ENCODE data around the gene SPDYE4. TPM values are rescaled to one million over a fixed set of nuclear protein-coding genes. Genes with fewer than 3 reads are reported as not detected.

Gene SPDYE4
- total and polyA plus RNA-seq, 7 experiments from 2014 or later: 0.34 TPM; not detected in 6

- no peak overlapping the region for H3K4me3 ChIP-seq (ENCODE audit: low read length)
- H3K36me3 ChIP-seq (ENCODE audit: control insufficient read depth in 2 of 3, insufficient read depth in 3 of 3, low read length in 3 of 3): no peaks in the 10 kb centered on the region
Observed at GRCh38 chr17:8776248-8776647, 17.9 kb upstream of the SPDYE4 start.

GRCh38 chr17:8766731-8767130, 8.4 kb upstream of the SPDYE4 start:
- Mint-ChIP-seq H3K4me1 (peaks cover 0 to 3% (median 0%) of the 10 kb centered on the region in 7 donors), H3K27ac (no peak overlapping the region), H3K36me3 (no peaks in the 10 kb centered on the region), H3K9me3 (peaks cover 0 to 6% (median 0%) of the 10 kb centered on the region in 11 donors), H3K4me3 (no peak overlapping the region), H3K27me3 (peaks cover 0 to 13% (median 7%) of the 10 kb centered on the region in 5 donors)
- Histone ChIP-seq H3K27ac (ENCODE audit: low read depth, low read length) (no peak overlapping the region), H3K36me3 (ENCODE audit: control insufficient read depth in 2 of 3, insufficient read depth in 3 of 3, low read length in 3 of 3) (no peaks in the 10 kb centered on the region), H3K27me3 (ENCODE audit: control insufficient read depth in 2 of 2, insufficient read depth in 2 of 2, low read length in 2 of 2) (no peaks in the 10 kb centered on the region), H3K4me1 (ENCODE audit: control insufficient read depth in 2 of 2, insufficient read depth in 2 of 2, low read length in 2 of 2) (no peaks in the 10 kb centered on the region), H3K9me3 (ENCODE audit: control insufficient read depth in 2 of 3, low read length in 3 of 3) (no peaks in the 10 kb centered on the region), H3K4me3 (ENCODE audit: low read length) (no peak overlapping the region)
- DNase-seq: no peak
- ATAC-seq: no peak
- POLR2A ChIA-PET: no interaction called here
- CTCF ChIA-PET: no interaction called here
- intact Hi-C loops (cut with micrococcal nuclease): no loop called here

More at GRCh38 chr17:8776248-8776647, 17.9 kb upstream of the SPDYE4 start:
- ChIA-PET POLR2A (interaction anchor here (0.7 kb wide), 1 partner anchor 485 kb away, joined by 3 read pairs; no protein-coding TSS in a partner anchor), CTCF (interaction anchor here (0.5 to 0.8 kb wide), 2 partner anchors 10 to 139 kb away, joined by 3 to 5 read pairs; no protein-coding TSS in a partner anchor)
- no peak for ATAC-seq
- Mint-ChIP-seq H3K27me3 (peaks cover 11 to 51% (median 29%) of the 10 kb centered on the region in 5 donors), H3K4me3 (no peak overlapping the region), H3K9me3 (peaks cover 3 to 35% (median 13%) of the 10 kb centered on the region in 11 donors), H3K27ac (no peak overlapping the region), H3K4me1 (peaks cover 0 to 4% (median 0%) of the 10 kb centered on the region in 7 donors), H3K36me3 (peaks cover 0 to 12% (median 5%) of the 10 kb centered on the region in 5 donors)
- Histone ChIP-seq H3K9me3 (ENCODE audit: control insufficient read depth in 2 of 3, low read length in 3 of 3) (no peaks in the 10 kb centered on the region), H3K27ac (ENCODE audit: low read depth, low read length) (no peak overlapping the region), H3K27me3 (ENCODE audit: control insufficient read depth in 2 of 2, insufficient read depth in 2 of 2, low read length in 2 of 2) (peaks cover 2 to 3% of the 10 kb centered on the region in 2 donors), H3K4me1 (ENCODE audit: control insufficient read depth in 2 of 2, insufficient read depth in 2 of 2, low read length in 2 of 2) (no peaks in the 10 kb centered on the region)
- no peak for DNase-seq
- intact Hi-C loops (cut with micrococcal nuclease): no loop called here

GRCh38 chr17:8762012-8762411, 3.7 kb upstream of the SPDYE4 start:
- intact Hi-C loops (cut with micrococcal nuclease): no loop called here
- H3K36me3 Mint-ChIP-seq: peaks cover 0 to 4% (median 0%) of the 10 kb centered on the region in 5 donors
- H3K4me3 Mint-ChIP-seq: no peak overlapping the region
- no peak overlapping the region for H3K27ac ChIP-seq (ENCODE audit: low read depth, low read length)
- ChIA-PET POLR2A (no interaction called here), CTCF (no interaction called here)
- no peaks in the 10 kb centered on the region for H3K27me3 ChIP-seq (ENCODE audit: control insufficient read depth in 2 of 2, insufficient read depth in 2 of 2, low read length in 2 of 2)
- peaks cover 0 to 8% (median 8%) of the 10 kb centered on the region in 5 donors for H3K27me3 Mint-ChIP-seq
- no peaks in the 10 kb centered on the region for H3K9me3 ChIP-seq (ENCODE audit: control insufficient read depth in 2 of 3, low read length in 3 of 3)
- H3K9me3 Mint-ChIP-seq: peaks cover 0 to 6% (median 0%) of the 10 kb centered on the region in 11 donors
- H3K4me3 ChIP-seq (ENCODE audit: low read length): no peak overlapping the region
- H3K4me1 ChIP-seq (ENCODE audit: control insufficient read depth in 2 of 2, insufficient read depth in 2 of 2, low read length in 2 of 2): no peaks in the 10 kb centered on the region
- peaks cover 0 to 3% (median 0%) of the 10 kb centered on the region in 7 donors for H3K4me1 Mint-ChIP-seq
- H3K36me3 ChIP-seq (ENCODE audit: control insufficient read depth in 2 of 3, insufficient read depth in 3 of 3, low read length in 3 of 3): no peaks in the 10 kb centered on the region
- DNase-seq (no peak), ATAC-seq (no peak)
- H3K27ac Mint-ChIP-seq: no peak overlapping the region

- Histone ChIP-seq H3K4me3 (ENCODE audit: low read length) (no peak overlapping the region), H3K4me1 (ENCODE audit: control insufficient read depth in 2 of 2, insufficient read depth in 2 of 2, low read length in 2 of 2) (no peaks in the 10 kb centered on the region), H3K9me3 (ENCODE audit: control insufficient read depth in 2 of 3, low read length in 3 of 3) (no peaks in the 10 kb centered on the region), H3K27ac (ENCODE audit: low read depth, low read length) (no peak overlapping the region), H3K36me3 (ENCODE audit: control insufficient read depth in 2 of 3, insufficient read depth in 3 of 3, low read length in 3 of 3) (no peaks in the 10 kb centered on the region), H3K27me3 (ENCODE audit: control insufficient read depth in 2 of 2, insufficient read depth in 2 of 2, low read length in 2 of 2) (no peaks in the 10 kb centered on the region)
- H3K4me3 Mint-ChIP-seq: no peak overlapping the region
- CTCF ChIA-PET: no interaction called here
- H3K4me1 Mint-ChIP-seq: no peaks in the 10 kb centered on the region
- H3K36me3 Mint-ChIP-seq: peaks cover 0 to 4% (median 0%) of the 10 kb centered on the region in 5 donors
- no peak for DNase-seq
- no peak for ATAC-seq
- H3K27me3 Mint-ChIP-seq: peaks cover 7 to 23% (median 12%) of the 10 kb centered on the region in 5 donors
- intact Hi-C loops (cut with micrococcal nuclease): no loop called here
- POLR2A ChIA-PET: no interaction called here
- H3K27ac Mint-ChIP-seq: no peak overlapping the region
- H3K9me3 Mint-ChIP-seq: peaks cover 0 to 5% (median 0%) of the 10 kb centered on the region in 11 donors
Observed at GRCh38 chr17:8757189-8757588, 1.2 kb downstream of the SPDYE4 start.

GRCh38 chr17:8755590-8756255, 2.6 kb downstream of the SPDYE4 start:
- Histone ChIP-seq H3K4me3 (ENCODE audit: low read length) (no peak overlapping the region), H3K27me3 (ENCODE audit: control insufficient read depth in 2 of 2, insufficient read depth in 2 of 2, low read length in 2 of 2) (no peaks in the 10 kb centered on the region), H3K9me3 (ENCODE audit: control insufficient read depth in 2 of 3, low read length in 3 of 3) (no peaks in the 10 kb centered on the region), H3K36me3 (ENCODE audit: control insufficient read depth in 2 of 3, insufficient read depth in 3 of 3, low read length in 3 of 3) (no peaks in the 10 kb centered on the region), H3K4me1 (ENCODE audit: control insufficient read depth in 2 of 2, insufficient read depth in 2 of 2, low read length in 2 of 2) (no peaks in the 10 kb centered on the region), H3K27ac (ENCODE audit: low read depth, low read length) (no peak overlapping the region)
- Mint-ChIP-seq H3K27me3 (peaks cover 7 to 23% (median 9%) of the 10 kb centered on the region in 5 donors), H3K27ac (peak overlapping the region in 1 of 9 donors; percentile 1), H3K9me3 (no peaks in the 10 kb centered on the region), H3K4me1 (no peaks in the 10 kb centered on the region), H3K36me3 (peaks cover 0 to 4% (median 0%) of the 10 kb centered on the region in 5 donors), H3K4me3 (no peak overlapping the region)
- DNase-seq (no peak), ATAC-seq (no peak)
- intact Hi-C loops (cut with micrococcal nuclease): no loop called here
- CTCF ChIA-PET: no interaction called here
- POLR2A ChIA-PET: no interaction called here

- H3K4me3 Mint-ChIP-seq: no peak overlapping the region
- CTCF ChIA-PET: no interaction called here
Observed at GRCh38 chr17:8754890-8755289, 3.5 kb downstream of the SPDYE4 start.

More at GRCh38 chr17:8754890-8755289, 3.5 kb downstream of the SPDYE4 start:
- POLR2A ChIA-PET: no interaction called here
- no peaks in the 10 kb centered on the region for H3K4me1 ChIP-seq (ENCODE audit: control insufficient read depth in 2 of 2, insufficient read depth in 2 of 2, low read length in 2 of 2)
- no peaks in the 10 kb centered on the region for H3K36me3 ChIP-seq (ENCODE audit: control insufficient read depth in 2 of 3, insufficient read depth in 3 of 3, low read length in 3 of 3)
- Mint-ChIP-seq H3K27ac (no peak overlapping the region), H3K36me3 (peaks cover 0 to 4% (median 0%) of the 10 kb centered on the region in 5 donors), H3K4me1 (no peaks in the 10 kb centered on the region), H3K9me3 (no peaks in the 10 kb centered on the region), H3K27me3 (peaks cover 7 to 23% (median 9%) of the 10 kb centered on the region in 5 donors)
- intact Hi-C loops (cut with micrococcal nuclease): loop anchor here in 1 of 2 donors (1.0 kb wide), 1 partner anchor 243 kb away; no protein-coding TSS in a partner anchor
- ATAC-seq (no peak), DNase-seq (no peak)
- no peak overlapping the region for H3K4me3 ChIP-seq (ENCODE audit: low read length)
- H3K27ac ChIP-seq (ENCODE audit: low read depth, low read length): no peak overlapping the region
- H3K9me3 ChIP-seq (ENCODE audit: control insufficient read depth in 2 of 3, low read length in 3 of 3): no peaks in the 10 kb centered on the region
- H3K27me3 ChIP-seq (ENCODE audit: control insufficient read depth in 2 of 2, insufficient read depth in 2 of 2, low read length in 2 of 2): no peaks in the 10 kb centered on the region

All from naive thymus-derived CD4-positive, alpha-beta T cell (primary cell).